ENCODE measurements around the gene EIF3K. TPM values are rescaled to one million over a fixed set of nuclear protein-coding genes. Genes with fewer than 3 reads are reported as not detected.
A peak's percentile ranks its signal among the peaks of the same experiment; 100 is the strongest.

EIF3K gene
- total and polyA plus RNA-seq, 10 of the 15 experiments (the other 5 are each of a cell fraction or from before 2014, with no cell fraction given): 330 to 927 (median 436) TPM

DNA sequence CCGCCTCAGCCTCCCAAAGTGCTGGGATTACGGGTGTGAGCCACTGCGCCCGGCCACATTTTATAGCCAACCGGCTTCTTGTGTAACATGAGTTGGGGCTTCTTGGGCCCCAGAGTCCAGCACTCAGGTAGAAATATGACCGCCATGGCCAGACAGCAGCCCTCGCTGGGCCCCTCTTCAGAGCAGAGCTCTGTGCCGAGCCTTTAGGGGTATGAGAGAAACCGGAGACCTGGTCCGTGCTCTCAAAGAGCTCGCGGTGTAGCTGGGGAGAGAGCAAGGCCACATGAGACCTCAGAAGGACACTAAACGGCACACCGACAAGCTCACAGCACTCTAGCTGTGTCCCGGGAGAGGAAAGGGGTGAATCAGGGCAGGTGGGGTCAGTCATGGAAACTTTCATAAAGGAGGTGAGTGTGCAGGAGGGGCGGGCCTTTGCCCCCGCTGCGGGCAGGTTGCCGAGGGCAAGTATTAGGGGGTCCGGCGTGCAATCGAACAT lies 44.2 kb downstream of the EIF3K start (continued):
- TF ChIP-seq, protein P1, sequence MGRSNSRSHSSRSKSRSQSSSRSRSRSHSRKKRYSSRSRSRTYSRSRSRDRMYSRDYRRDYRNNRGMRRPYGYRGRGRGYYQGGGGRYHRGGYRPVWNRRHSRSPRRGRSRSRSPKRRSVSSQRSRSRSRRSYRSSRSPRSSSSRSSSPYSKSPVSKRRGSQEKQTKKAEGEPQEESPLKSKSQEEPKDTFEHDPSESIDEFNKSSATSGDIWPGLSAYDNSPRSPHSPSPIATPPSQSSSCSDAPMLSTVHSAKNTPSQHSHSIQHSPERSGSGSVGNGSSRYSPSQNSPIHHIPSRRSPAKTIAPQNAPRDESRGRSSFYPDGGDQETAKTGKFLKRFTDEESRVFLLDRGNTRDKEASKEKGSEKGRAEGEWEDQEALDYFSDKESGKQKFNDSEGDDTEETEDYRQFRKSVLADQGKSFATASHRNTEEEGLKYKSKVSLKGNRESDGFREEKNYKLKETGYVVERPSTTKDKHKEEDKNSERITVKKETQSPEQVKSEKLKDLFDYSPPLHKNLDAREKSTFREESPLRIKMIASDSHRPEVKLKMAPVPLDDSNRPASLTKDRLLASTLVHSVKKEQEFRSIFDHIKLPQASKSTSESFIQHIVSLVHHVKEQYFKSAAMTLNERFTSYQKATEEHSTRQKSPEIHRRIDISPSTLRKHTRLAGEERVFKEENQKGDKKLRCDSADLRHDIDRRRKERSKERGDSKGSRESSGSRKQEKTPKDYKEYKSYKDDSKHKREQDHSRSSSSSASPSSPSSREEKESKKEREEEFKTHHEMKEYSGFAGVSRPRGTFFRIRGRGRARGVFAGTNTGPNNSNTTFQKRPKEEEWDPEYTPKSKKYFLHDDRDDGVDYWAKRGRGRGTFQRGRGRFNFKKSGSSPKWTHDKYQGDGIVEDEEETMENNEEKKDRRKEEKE (IDR thresholded peaks at IDR 0.05): no peak
- TF ChIP-seq BHLHE40 (IDR thresholded peaks at IDR 0.05; ENCODE audit: borderline replicate concordance in 1 of 2, low read depth in 2 of 2, low read length in 1 of 2) (no peak), TCF3 (IDR thresholded peaks at IDR 0.05; ENCODE audit: borderline replicate concordance, insufficient read depth, low read depth, low read length) (no peak), MTA3 (IDR thresholded peaks at IDR 0.05; ENCODE audit: borderline replicate concordance, low read length) (no peak)

DNA sequence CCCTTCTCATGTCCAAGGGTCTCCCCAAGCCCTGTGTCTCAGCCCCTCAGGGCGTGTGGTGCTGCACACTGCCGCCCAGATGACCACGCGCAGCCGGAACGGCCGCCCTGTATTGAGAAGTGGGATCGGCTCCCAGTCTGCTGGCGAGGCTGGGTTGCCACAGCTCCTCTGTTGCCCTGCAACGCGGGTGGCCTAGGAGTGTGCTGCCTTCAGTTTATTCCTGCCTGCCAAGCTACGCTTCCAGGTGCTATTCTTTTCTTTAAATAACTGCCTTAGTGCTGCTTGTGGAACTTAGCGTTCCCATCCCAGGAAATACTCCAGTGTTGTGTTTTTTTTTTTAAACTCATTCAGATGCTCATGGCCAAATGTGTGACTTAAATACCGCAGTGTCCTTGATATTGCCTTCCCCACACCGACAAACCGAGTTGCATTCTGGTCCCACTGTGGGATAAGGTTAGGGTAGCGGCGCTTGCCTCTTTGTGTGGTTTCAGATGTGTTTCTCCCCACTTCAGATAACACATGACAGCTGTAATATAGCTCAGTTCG lies 45.0 kb downstream of the EIF3K start:
- Histone ChIP-seq H3K36me3 (ENCODE audit: control insufficient read depth in 2 of 2, insufficient read depth in 2 of 2, low read length in 1 of 2) (peaks cover 5 to 10% of the 10 kb centered on the region in 2 experiments; a peak in 3 of 4 replicates), H3K27ac (ENCODE audit: control insufficient read depth, insufficient read depth) (peak overlapping the region; percentile 22; the same call in 1 of the 2 replicates), H4K20me1 (ENCODE audit: control insufficient read depth, insufficient read depth) (no peaks in the 10 kb centered on the region; the same call in 1 of the 2 replicates), H3K4me3 (no peak overlapping the region; the same call in 1 of the 2 replicates), H3K79me2 (ENCODE audit: control insufficient read depth, insufficient read depth, low read length) (peaks cover 79% of the 10 kb centered on the region), H3K27me3 (replicated peaks in 1 of 2; ENCODE audit: control insufficient read depth in 2 of 2, insufficient read depth in 2 of 2, low read length in 1 of 2) (no peaks in the 10 kb centered on the region), H3K4me2 (ENCODE audit: control insufficient read depth, insufficient read depth) (peak overlapping the region; percentile 50), H2AFZ (ENCODE audit: control insufficient read depth, low read depth, low read length) (no peak overlapping the region), H3K9me3 (replicated peaks; ENCODE audit: control insufficient read depth, insufficient read depth, low read length) (no peaks in the 10 kb centered on the region), H3K9ac (ENCODE audit: control insufficient read depth, insufficient read depth, low read length) (no peak overlapping the region), H3K4me1 (ENCODE audit: control insufficient read depth, insufficient read depth, low read length) (peaks cover 44% of the 10 kb centered on the region)
- intact Hi-C loops (cut with micrococcal nuclease; ENCODE audit: unreplicated experiment): no loop called here
- CTCF ChIA-PET: interaction anchor here (1.0 to 1.9 kb wide), 2 partner anchors 27 to 29 kb away, joined by 3 to 4 read pairs; no protein-coding TSS in a partner anchor
- RAD21 ChIA-PET (ENCODE audit: unreplicated experiment): no interaction called here
- FAIRE-seq: no peak
- BruUV-seq (replicated peaks): no TSS peak
- SMC1A ChIA-PET (ENCODE audit: uncharacterized antibody, unreplicated experiment): interaction anchor here (0.6 to 1.0 kb wide), 2 partner anchors 14 to 200 kb away, joined by 3 to 4 read pairs; no protein-coding TSS in a partner anchor
- DNase-seq (ENCODE audit: low read depth, low spot score): no peak
- POLR2A ChIA-PET: no interaction called here
- WGBS (ENCODE audit: insufficient coverage, insufficient replicate concordance, low lambda C conversion rate, missing lambda C conversion rate): 91% methylated on average over 19 of the region's 19 CpGs
- ATAC-seq: no peak
- TF ChIP-seq TCF7 (IDR thresholded peaks at IDR 0.05; ENCODE audit: borderline replicate concordance) (no peak), RUNX3 (IDR thresholded peaks at IDR 0.05; ENCODE audit: low read length) (peak; percentile 10; the same call in 1 of the 2 replicates)
- in situ Hi-C loops (cut with MboI): no loop called here

Measured in GM12878 (cell line).